Inflammatory macrophage treated with lipopolysaccharide for 1 hour (primary cell): Measurements from ENCODE around the gene GOLGA2.
"Not testable (repeated sequence)": the region's sequence is repeated elsewhere in the genome, so short reads cannot be mapped to it uniquely, and the experiment has no call there.

ENCODE experiments used
- DNase-seq, 2 donors: peaks; one replicate each; pipeline ENCODE4 v3.0.0-alpha.2; 2020 to 2022

Gene GOLGA2

GRCh38 chr9:128232528-128233428 is 43.0 kb downstream of the GOLGA2 start:
- DNase-seq = no peak

- DNase-seq = no peak
Measured at GRCh38 chr9:128231638-128232527, 43.9 kb downstream of the GOLGA2 start.

- not testable (repeated sequence) for DNase-seq
Measured at GRCh38 chr9:128230897-128231296, 44.9 kb downstream of the GOLGA2 start.

- DNase-seq = peak; percentile 25 to 39
Measured at GRCh38 chr9:128226412-128226801, 49.4 kb downstream of the GOLGA2 start.

- DNase-seq = no peak
Measured at GRCh38 chr9:128225770-128226411, 49.9 kb downstream of the GOLGA2 start.

- no peak for DNase-seq
Measured at GRCh38 chr9:128224877-128225276, 50.9 kb downstream of the GOLGA2 start.

GRCh38 chr9:128222880-128223670 is 52.7 kb downstream of the GOLGA2 start:
- no peak for DNase-seq

- no peak for DNase-seq
Measured at GRCh38 chr9:128222026-128222425, 53.8 kb downstream of the GOLGA2 start.

- no peak for DNase-seq
Measured at GRCh38 chr9:128219831-128220230, 56.0 kb downstream of the GOLGA2 start.

GRCh38 chr9:128218518-128219389 is 57.1 kb downstream of the GOLGA2 start:
- peak; percentile 97 to 99 for DNase-seq

- DNase-seq = no peak
Measured at GRCh38 chr9:128218172-128218517, 57.7 kb downstream of the GOLGA2 start.

GRCh38 chr9:128216781-128217553 is 58.8 kb downstream of the GOLGA2 start:
- no peak for DNase-seq

- DNase-seq = no peak
Measured at GRCh38 chr9:128215491-128216409, 60.1 kb downstream of the GOLGA2 start.

GRCh38 chr9:128214571-128215490 is 61.0 kb downstream of the GOLGA2 start:
- no peak for DNase-seq

GRCh38 chr9:128213746-128214497 is 61.9 kb downstream of the GOLGA2 start:
- DNase-seq = no peak

GRCh38 chr9:128211981-128212281 is 63.9 kb downstream of the GOLGA2 start:
- no peak for DNase-seq

GRCh38 chr9:128211186-128211980 is 64.4 kb downstream of the GOLGA2 start:
- DNase-seq = no peak
